NCI-H2081 treated with DMSO at 0.1 percent for 48 hours (cell line): ENCODE data around the gene QRSL1.
"Not testable (repeated sequence)": the region's sequence is repeated elsewhere in the genome, so short reads cannot be mapped to it uniquely, and the experiment has no call there.

ENCODE experiments used
- DNase-seq: peaks from one replicate; lab custom pipeline; 2025; lab: John Stamatoyannopoulos, UW

QRSL1 gene

GRCh38 chr6:106626485-106626884, 2.9 kb upstream of the QRSL1 start:
- DNase-seq: no peak

DNA sequence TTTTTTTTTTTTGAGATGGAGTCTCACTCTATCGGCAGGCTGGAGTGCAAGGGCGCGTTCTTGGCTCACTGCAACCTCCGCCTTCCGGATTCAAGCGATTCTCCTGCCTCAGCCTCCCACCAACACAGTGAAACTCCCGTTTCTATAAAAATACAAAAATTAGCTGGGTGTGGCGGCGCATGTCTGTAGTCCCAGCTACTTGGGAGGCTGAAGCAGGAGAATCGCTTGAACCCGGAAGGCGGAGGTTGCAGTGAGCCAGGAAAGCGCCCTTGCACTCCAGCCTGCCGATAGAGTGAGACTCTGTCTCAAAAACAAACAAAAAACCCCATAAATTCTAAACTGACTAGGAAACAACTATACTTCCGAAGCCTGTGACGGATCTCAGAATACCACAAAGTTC, 1.6 kb upstream of the QRSL1 start:
- not testable (repeated sequence) for DNase-seq

- no peak for DNase-seq
Observed at GRCh38 chr6:106628658-106629102, 698 bp upstream of the QRSL1 start.

DNA sequence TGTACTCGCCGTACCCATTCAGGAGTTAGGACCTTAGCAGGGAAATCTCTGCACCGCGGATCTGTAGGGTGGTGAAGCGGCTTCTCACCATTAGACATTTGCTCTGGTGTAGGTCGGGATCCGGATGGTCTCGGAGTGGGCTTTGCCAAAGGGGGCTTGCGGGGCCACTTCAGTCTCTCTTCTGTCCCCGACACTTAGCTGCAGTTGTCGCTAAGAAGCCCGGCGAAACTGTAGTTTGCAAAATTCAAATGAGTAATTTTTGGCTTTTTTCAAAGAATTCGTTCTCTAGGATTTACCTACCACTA, 433 bp downstream of the QRSL1 start:
- no peak for DNase-seq

- DNase-seq: no peak
Observed at GRCh38 chr6:106630366-106630765, 988 bp downstream of the QRSL1 start.

- DNase-seq: no peak
Observed at GRCh38 chr6:106631346-106631745, 2.0 kb downstream of the QRSL1 start.

GRCh38 chr6:106634565-106634964, 5.2 kb downstream of the QRSL1 start:
- no peak for DNase-seq

- no peak for DNase-seq
Observed at GRCh38 chr6:106637051-106637716, 7.8 kb downstream of the QRSL1 start.

- DNase-seq: no peak
Observed at GRCh38 chr6:106637717-106638341, 8.5 kb downstream of the QRSL1 start.

- no peak for DNase-seq
Observed at GRCh38 chr6:106639812-106640211, 10.4 kb downstream of the QRSL1 start.

GRCh38 chr6:106642476-106642875, 13.1 kb downstream of the QRSL1 start:
- no peak for DNase-seq

DNA sequence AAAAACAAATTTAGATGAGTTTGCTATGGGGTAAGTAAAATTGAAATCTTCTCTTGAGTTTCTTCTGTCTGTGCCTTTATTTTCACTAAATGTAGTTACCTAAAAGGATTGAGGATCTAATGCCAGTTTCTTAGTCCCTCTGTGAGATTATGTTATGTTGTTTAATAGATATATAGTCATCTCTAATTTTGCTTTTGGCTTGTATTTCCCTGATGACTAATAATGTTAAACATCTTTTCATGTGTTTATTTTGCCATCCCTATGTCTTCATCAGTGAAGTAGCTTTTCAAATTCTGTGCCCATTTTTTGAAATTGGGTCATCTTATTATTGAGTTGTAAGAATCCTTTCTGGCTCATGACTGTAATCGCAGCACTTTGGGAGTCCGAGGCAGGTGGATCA, 13.7 kb downstream of the QRSL1 start:
- DNase-seq: no peak

GRCh38 chr6:106648651-106649308, 19.4 kb downstream of the QRSL1 start:
- DNase-seq: no peak

- no peak for DNase-seq
Observed at GRCh38 chr6:106658469-106658868, 29.1 kb downstream of the QRSL1 start.

GRCh38 chr6:106659859-106660258, 30.5 kb downstream of the QRSL1 start:
- no peak for DNase-seq

DNA sequence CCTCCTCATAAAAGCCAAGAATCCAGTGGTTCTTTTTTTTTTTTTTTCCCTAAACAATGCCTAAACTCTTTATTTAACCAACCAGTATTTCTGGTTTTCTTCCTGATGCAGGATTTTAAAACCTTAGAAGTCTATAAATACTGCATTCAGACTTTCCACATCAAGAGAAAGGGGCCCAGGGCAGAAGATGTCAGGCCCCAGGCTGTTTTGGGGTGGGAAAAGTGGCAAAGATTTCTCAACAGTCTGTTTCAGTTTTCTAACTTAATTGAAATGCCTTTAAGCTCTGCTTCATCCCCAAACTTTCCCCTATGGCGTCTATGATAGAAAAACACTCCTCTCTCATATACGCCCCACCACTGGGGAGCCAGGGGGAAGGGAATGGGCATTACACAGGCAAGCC, 33.1 kb downstream of the QRSL1 start:
- no peak for DNase-seq

- no peak for DNase-seq
Observed at GRCh38 chr6:106666282-106667021, 37.1 kb downstream of the QRSL1 start.

GRCh38 chr6:106667022-106667402, 37.6 kb downstream of the QRSL1 start:
- no peak for DNase-seq

DNA sequence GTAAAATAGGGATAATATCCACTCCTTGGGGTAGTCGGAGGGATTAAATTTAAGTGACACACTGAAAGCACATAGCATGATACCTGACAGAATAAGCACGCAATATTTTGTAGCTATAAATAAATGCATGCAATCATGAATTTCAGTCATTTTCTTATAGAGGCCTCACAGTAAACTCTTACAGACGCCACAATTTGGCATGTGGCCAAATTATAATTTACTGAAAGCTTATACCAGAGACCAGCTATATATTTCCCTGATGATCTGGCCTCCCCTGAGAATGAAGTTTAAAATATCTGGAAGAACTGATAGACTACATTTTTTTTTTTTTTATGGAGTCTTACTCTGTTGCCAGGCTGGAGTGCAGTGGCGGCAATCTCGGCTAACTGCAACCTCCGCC, 40.9 kb downstream of the QRSL1 start:
- no peak for DNase-seq

DNA sequence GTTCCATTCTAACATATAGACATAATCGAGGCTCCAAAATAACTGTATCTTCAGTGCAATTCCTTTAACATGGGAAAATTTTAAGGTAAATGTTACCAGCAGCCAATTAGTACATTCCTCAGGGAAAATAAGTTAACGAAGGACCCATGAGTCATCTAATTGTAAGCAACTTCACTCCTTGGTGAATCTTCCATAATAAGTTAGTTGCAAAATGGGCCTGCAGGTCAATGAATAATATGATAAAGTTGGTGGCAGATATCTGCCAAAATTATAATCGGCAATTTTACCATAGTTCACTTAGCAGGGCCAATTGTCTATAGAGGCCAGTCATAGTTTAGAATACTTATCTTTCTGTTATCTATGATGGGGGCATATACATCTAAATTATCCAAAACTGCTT, 42.3 kb downstream of the QRSL1 start:
- no peak for DNase-seq

DNA sequence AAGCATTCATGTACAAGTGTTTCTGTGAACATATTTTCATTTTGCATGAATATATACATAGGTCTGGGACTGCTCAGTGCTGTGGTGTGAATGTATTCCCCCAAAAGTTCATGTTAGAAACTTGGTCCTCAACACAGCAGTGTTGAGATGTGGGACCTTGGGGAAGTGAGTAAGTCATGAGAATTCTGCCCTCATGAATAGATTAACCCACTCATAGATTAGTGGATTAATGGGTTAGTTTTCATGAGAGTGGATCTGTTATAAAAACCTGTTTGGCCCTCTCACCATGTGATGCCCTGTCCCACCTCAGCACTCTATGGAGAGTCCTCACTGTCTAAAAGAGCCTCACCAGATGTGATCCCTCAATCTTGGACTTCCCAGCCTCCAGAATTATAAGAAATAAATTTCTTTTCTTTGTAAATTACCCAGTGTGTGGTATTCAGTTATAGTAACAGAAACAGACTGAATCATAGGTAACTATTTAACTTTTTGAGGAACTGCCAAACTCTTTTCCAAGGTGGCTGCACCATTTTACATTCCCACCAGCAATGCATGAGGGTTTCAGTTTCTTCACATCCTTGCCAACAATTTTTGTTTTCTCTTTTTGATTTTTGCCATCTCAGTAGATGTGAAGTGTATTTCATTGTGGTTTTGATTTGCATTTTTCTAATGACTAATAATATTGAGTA, 45.3 kb downstream of the QRSL1 start:
- no peak for DNase-seq

DNA sequence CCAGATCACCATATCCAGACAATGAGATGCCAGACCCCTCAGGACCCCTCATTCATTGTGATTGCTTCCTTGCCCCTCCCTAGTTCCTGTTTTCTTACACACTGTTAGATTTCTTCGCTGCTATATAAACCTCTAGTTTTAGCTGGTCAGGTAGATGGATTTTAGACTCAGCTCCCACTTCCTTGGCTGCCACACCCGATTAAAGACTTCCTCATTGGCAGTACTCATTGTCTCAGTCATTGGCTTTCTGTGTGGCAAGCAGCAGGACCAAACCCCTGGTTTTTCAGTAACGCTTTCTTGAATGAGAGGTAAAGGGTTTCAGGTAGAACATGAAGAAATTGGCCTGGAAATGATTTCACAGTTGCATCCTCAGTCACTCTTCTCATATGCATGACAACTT, 47.9 kb downstream of the QRSL1 start:
- DNase-seq: no peak
